Right lobe of liver (tissue), 6 donors: ENCODE results near the gene KIRREL2. TPM values are rescaled to one million over a fixed set of nuclear protein-coding genes. Genes with fewer than 3 reads are reported as not detected.
"Not testable (repeated sequence)": the region's sequence is repeated elsewhere in the genome, so short reads cannot be mapped to it uniquely, and the experiment has no call there.

ENCODE experiments used
- ATAC-seq, 4 donors: fragments of 200-7000 bp; cut with Tn5 transposase; one replicate each; pipeline ENCODE4 v1.9.1; 2020; ENCODE audit warnings: mild to moderate bottlenecking in 4 of 4, moderate library complexity in 4 of 4
- DNase-seq, 3 donors: peaks; one replicate each; pipeline ENCODE4 v3.0.0-alpha.2; 2020
- H3K27ac ChIP-seq, 3 donors: fragments of 200-600 bp; one replicate each; pipeline ENCODE4 v1.8.0; 2022
- H3K27me3 ChIP-seq, 2 donors: fragments of 200-600 bp; one replicate each; pipeline ENCODE4 v1.8.0; 2022
- H3K36me3 ChIP-seq, 4 donors: fragments of 200-600 bp; sonication (generic) in 1 of 4; one replicate each; pipeline versions ENCODE4 v1.5.1 to v1.8.0; 2017 to 2022; ENCODE audit warnings: control low read depth in 1 of 4
- H3K4me1 ChIP-seq, 4 donors: fragments of 200-600 bp; sonication (generic) in 1 of 4; one replicate each; pipeline versions ENCODE4 v1.5.1 to v1.8.0; 2017 to 2022; ENCODE audit warnings: control low read depth in 1 of 4
- H3K4me3 ChIP-seq, 3 donors: fragments of 200-600 bp; one replicate each; pipeline ENCODE4 v1.8.0; 2022
- H3K9me3 ChIP-seq, 4 donors: fragments of 200-600 bp; sonication (generic) in 1 of 4; one replicate each; pipeline versions ENCODE4 v1.5.1 to v1.8.0; 2017 to 2022; ENCODE audit warnings: control low read depth in 1 of 4
- POLR2A ChIP-seq: fragments of 450-650 bp; IDR thresholded peaks from one replicate; pipeline ENCODE4 v1.6.1; 2017; ENCODE audit warnings: antibody characterized with exemption, mild to moderate bottlenecking
- WGBS: methylation state at CpG from one replicate; pipeline ENCODE4 v1.1.6; 2018; ENCODE audit warnings: low coverage, low lambda C conversion rate; ENCODE audit not compliant: insufficient coverage; ENCODE audit errors: missing lambda C conversion rate; 5-methylcytosine and 5-hydroxymethylcytosine counted together
- intact Hi-C, 2 donors: fragments of 100-400 bp; cut with DNase I; formaldehyde crosslinking; loops; one replicate each; pipeline versions ENCODE4 v1.11.2 to v1.14.1; 2022
- total RNA-seq, 6 experiments: library from RNA; depleted of rRNA in 2 of 6; stranded (reverse); fragments of >200 nt in 2 of 6; fragmentation: NEBNext Ultra II Directional in 3 of 6; extraction: Animal tissue kit (Norgen Biotek cat#: 25700) in 3 of 6; gene quantifications; one replicate each; pipeline versions ENCODE4 v1.1.0 to v1.2.4, GENCODE V29; 2016 to 2023
- TF ChIP-seq, protein P1 (sequence below), 4 donors: fragments of 200-600 bp in 3 of 4; fragments of 450-650 bp in 1 of 4; IDR thresholded peaks; one replicate each; pipeline versions ENCODE4 v1.5.1 to v1.8.0; 2016 to 2022; ENCODE audit warnings: antibody characterized with exemption in 4 of 4, mild to moderate bottlenecking in 2 of 4
- donor health status: DM: no; HTN: yes; CAD: no.
- donor health status: DM: no; HTN: no; CAD: no.
- donor health status: DM: no; HTN: no; CAD: no.
- donor health status: DM: no; HTN: yes; CAD: no.
- donor health status: DM: no; HTN: yes; CAD: no.

KIRREL2 gene
- total RNA-seq, 6 experiments from 2014 or later: not detected

DNA sequence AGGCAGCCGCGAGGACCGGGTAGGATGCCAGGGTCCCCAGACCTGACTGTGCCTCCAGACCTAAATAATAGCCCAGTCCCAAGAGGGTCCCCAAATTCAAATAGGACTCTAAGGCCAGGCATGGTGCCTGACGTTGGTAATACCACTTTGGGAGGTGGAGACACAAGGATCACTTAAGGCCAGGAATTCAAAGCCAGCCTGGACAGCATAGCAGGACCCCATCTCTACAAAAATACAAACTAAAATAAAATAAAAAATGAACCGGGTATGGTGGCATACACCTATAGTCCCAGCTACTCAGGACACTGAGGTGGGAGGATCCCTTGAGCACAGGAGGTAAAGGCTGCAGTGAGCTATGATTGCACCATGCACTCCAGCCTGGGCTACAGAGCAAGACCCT, 6.3 kb downstream of the KIRREL2 start:
- 80% methylated on average over 5 of the region's 5 CpGs for WGBS
- Histone ChIP-seq H3K4me1 (no peaks in the 10 kb centered on the region), H3K27me3 (no peaks in the 10 kb centered on the region), H3K9me3 (no peaks in the 10 kb centered on the region), H3K36me3 (no peaks in the 10 kb centered on the region), H3K4me3 (no peak overlapping the region), H3K27ac (no peak overlapping the region)
- DNase-seq (no peak), ATAC-seq (no peak)
- no peak for TF ChIP-seq POLR2A
- TF ChIP-seq, protein P1, sequence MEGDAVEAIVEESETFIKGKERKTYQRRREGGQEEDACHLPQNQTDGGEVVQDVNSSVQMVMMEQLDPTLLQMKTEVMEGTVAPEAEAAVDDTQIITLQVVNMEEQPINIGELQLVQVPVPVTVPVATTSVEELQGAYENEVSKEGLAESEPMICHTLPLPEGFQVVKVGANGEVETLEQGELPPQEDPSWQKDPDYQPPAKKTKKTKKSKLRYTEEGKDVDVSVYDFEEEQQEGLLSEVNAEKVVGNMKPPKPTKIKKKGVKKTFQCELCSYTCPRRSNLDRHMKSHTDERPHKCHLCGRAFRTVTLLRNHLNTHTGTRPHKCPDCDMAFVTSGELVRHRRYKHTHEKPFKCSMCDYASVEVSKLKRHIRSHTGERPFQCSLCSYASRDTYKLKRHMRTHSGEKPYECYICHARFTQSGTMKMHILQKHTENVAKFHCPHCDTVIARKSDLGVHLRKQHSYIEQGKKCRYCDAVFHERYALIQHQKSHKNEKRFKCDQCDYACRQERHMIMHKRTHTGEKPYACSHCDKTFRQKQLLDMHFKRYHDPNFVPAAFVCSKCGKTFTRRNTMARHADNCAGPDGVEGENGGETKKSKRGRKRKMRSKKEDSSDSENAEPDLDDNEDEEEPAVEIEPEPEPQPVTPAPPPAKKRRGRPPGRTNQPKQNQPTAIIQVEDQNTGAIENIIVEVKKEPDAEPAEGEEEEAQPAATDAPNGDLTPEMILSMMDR (IDR thresholded peaks at IDR 0.05): no peak
- intact Hi-C loops: no loop called here

DNA sequence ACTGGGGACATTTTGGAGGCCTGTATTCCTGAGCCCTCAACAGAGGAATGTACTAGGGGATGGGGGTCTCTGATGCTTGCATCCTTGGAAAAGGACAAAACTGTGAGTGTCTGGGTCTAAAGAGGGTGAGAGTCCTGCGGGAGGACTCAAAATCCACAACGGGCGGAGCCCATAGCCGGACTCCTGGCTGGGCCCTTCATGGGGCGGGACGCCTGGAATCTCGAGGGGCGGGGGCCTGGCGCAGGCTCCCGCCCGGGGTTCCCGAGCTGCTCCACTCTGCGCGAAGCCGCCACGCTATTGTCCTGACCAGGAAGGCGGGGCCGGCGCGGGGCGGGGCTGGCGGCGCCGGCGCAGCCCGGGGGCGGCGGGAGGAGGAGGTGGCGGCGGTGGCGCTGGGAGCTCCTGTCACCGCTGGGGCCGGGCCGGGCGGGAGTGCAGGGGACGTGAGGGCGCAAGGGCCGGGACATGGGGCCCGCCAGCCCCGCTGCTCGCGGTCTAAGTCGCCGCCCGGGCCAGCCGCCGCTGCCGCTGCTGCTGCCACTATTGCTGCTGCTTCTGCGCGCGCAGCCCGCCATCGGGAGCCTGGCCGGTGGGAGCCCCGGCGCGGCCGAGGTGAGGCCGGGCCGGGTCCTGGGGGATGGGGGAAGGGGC, 11.6 kb downstream of the KIRREL2 start, which contains the start of gene APLP1:
TSS of gene APLP1 (plus strand) at position 403 of the 651 bp plus-strand sequence. CDS start at position 466, 63 bp downstream.
- H3K36me3 ChIP-seq: no peaks in the 10 kb centered on the region
- H3K4me1 ChIP-seq: peaks cover 0 to 14% (median 0%) of the 10 kb centered on the region in 4 donors
- H3K27me3 ChIP-seq: peaks cover 0 to 18% of the 10 kb centered on the region in 2 donors
- ATAC-seq (peak; percentile 81 to 92 (median 88)), DNase-seq (peak; percentile 67 to 71 (median 71))
- H3K9me3 ChIP-seq: no peaks in the 10 kb centered on the region
- peak within 1 kb of the TSS; percentile 26 to 50 (median 29) for H3K4me3 ChIP-seq
- intact Hi-C loops: no loop called here
- 4% methylated on average over 8 of the region's 60 CpGs for WGBS
- H3K27ac ChIP-seq: no peak within 1 kb of the TSS
- no peak for TF ChIP-seq POLR2A
- TF ChIP-seq, protein P1 (IDR thresholded peaks at IDR 0.05): no peak

DNA sequence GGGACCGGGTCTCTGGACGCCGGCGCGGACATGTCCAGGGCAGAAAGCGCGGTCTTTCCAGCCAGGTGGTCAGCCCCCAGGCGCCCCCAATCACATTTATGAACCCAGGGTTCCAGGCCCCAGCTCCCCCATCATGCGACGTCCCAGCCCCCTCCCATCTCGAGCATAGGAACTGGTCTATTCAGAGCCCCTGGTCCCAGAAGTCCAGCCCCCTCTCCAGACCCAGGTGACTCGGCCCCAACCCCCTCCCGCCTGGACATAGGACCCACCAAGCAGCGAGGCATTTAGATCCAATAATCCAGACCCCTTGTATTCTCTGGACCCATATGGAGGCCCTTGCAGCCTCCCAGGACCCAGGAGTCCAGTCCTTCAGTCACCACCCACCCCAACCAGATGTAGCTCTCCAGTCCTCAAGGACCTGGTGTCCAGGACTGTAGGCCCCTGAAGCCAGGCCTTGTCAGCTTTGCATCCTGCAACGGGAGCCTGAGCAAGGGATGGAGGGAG, 12.2 kb downstream of the KIRREL2 start:
- Histone ChIP-seq H3K4me1 (peaks cover 0 to 14% (median 0%) of the 10 kb centered on the region in 4 donors), H3K27ac (no peak overlapping the region), H3K9me3 (no peaks in the 10 kb centered on the region), H3K4me3 (peak overlapping the region; percentile 26 to 50 (median 29)), H3K27me3 (peaks cover 0 to 18% of the 10 kb centered on the region in 2 donors), H3K36me3 (no peaks in the 10 kb centered on the region)
- TF ChIP-seq, protein P1 (IDR thresholded peaks at IDR 0.05): no peak
- no peak for TF ChIP-seq POLR2A
- WGBS: 3% methylated on average over 4 of the region's 15 CpGs
- intact Hi-C loops: no loop called here
- DNase-seq: no peak
- no peak for ATAC-seq

DNA sequence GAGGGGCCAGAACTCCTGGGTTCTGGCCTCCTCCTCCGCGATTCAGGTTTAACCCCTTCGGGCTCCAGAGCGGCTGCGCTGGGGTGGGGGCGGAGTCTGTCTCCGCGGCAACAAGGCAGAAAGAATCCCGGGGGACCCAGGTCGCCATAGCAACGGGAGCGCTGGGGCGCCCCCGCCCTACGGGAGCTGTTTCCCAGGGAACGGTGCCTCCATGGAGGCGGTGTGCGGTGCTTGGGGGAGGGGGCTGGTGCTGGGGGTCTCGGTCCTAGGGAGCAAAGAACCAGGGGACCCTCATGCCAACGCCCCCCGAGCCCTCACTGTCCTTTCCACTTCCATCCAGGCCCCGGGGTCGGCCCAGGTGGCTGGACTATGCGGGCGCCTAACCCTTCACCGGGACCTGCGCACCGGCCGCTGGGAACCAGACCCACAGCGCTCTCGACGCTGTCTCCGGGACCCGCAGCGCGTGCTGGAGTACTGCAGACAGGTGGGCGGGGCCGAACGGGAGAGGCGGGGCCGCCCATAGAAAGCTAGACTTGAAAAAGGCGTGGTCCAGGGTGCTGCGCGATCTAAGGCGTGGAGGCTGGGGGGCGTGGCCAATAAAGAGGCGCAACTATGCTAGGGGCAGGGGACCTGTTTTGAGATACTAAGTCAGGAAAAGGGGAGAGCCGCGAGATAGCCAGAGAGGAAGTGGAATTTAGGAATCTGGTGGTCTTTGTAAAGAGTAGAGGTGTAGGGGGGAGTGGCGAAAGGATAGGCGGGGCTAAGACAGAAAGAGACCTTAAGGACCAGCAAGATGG, 12.8 kb downstream of the KIRREL2 start:
- DNase-seq (peak in 1 of 3 donors; percentile 41), ATAC-seq (peak; percentile 6 to 56 (median 44))
- H3K4me1 ChIP-seq: peaks cover 0 to 14% (median 0%) of the 10 kb centered on the region in 4 donors
- TF ChIP-seq, protein P1 (IDR thresholded peaks at IDR 0.05): no peak
- TF ChIP-seq POLR2A: no peak
- H3K27me3 ChIP-seq: peaks cover 0 to 18% of the 10 kb centered on the region in 2 donors
- 4% methylated on average over 15 of the region's 51 CpGs for WGBS
- no peaks in the 10 kb centered on the region for H3K36me3 ChIP-seq
- intact Hi-C loops: no loop called here
- H3K9me3 ChIP-seq: no peaks in the 10 kb centered on the region
- H3K4me3 ChIP-seq: no peak overlapping the region
- H3K27ac ChIP-seq: no peak overlapping the region

DNA sequence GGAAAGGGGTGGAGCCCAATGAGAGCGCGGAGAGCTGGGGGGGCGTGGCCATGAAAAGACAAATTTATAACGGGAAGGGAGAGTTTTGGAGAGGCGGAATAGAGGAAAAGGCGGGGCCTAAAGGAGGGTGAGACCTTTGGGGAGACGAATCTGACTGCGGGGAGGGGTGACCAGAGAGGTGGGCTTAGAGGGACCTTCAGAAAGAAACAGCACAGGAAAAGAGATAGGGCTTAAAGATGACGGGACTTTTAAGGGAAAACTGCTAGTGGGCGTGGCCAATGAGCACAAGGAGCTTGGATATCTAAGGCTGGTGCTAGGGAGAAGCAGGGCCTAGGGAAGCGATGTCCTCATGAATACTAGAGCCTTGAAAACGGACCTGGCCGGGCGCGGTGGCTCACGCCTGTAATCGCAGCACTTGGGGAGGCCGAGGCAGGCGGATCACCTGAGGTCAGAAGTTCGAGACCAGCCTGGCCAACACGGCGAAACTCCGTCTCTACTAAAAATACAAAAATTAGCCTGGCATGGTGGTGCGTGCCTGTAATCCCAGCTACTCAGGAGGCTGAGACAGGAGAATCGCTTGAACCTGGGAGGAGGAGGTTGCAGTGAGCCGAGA, 13.5 kb downstream of the KIRREL2 start:
- peaks cover 0 to 18% of the 10 kb centered on the region in 2 donors for H3K27me3 ChIP-seq
- H3K4me3 ChIP-seq, ATAC-seq, H3K27ac ChIP-seq, intact Hi-C loops, DNase-seq, H3K9me3 ChIP-seq, H3K36me3 ChIP-seq: not testable (repeated sequence)
- H3K4me1 ChIP-seq: peaks cover 0 to 14% (median 0%) of the 10 kb centered on the region in 4 donors
- 26% methylated on average over 16 of the region's 26 CpGs for WGBS
